Loucy (cell line): ENCODE data around the gene RTL3.

Source experiments
- H2AFZ ChIP-seq: fragments of 200-600 bp; sonication (generic); 2 replicates; pipeline ENCODE4 v1.6.0; 2016; ENCODE audit warnings: antibody characterized with exemption, mild to moderate bottlenecking, low read length, moderate library complexity
- H3F3A ChIP-seq: fragments of 200-600 bp; 2 replicates; pipeline ENCODE4 v1.6.0; 2016; ENCODE audit warnings: antibody characterized with exemption, low read depth, mild to moderate bottlenecking
- H3K27me3 ChIP-seq: fragments of 200-600 bp; sonication (generic); 2 replicates; pipeline ENCODE4 v1.6.1; 2014; ENCODE audit warnings: low read length, mild to moderate bottlenecking; ENCODE audit not compliant: insufficient read depth, poor library complexity, severe bottlenecking
- H3K36me3 ChIP-seq: fragments of 200-600 bp; sonication (generic); 2 replicates; pipeline ENCODE4 v1.6.1; 2016; ENCODE audit warnings: low read length; ENCODE audit not compliant: insufficient read depth
- H3K4me1 ChIP-seq: fragments of 200-600 bp; sonication (generic); 2 replicates; pipeline ENCODE4 v1.5.1; 2014; ENCODE audit warnings: low read length, mild to moderate bottlenecking; ENCODE audit not compliant: insufficient read depth, poor library complexity, severe bottlenecking
- H3K4me2 ChIP-seq: fragments of 200-600 bp; sonication (generic); 2 replicates; pipeline ENCODE4 v1.6.0; 2014; ENCODE audit warnings: antibody characterized with exemption, low read length, low read depth, mild to moderate bottlenecking; ENCODE audit not compliant: poor library complexity, severe bottlenecking
- H3K4me3 ChIP-seq: fragments of 200-600 bp; sonication (generic); 2 replicates; pipeline ENCODE4 v1.5.1; 2014; ENCODE audit warnings: low read length, mild to moderate bottlenecking, mixed read lengths; ENCODE audit not compliant: poor library complexity, severe bottlenecking
- H3K79me2 ChIP-seq: fragments of 200-600 bp; sonication (generic); 2 replicates; pipeline ENCODE4 v1.6.1; 2014; ENCODE audit warnings: low read length; ENCODE audit not compliant: insufficient read depth
- H3K9ac ChIP-seq: fragments of 200-600 bp; sonication (generic); 2 replicates; pipeline ENCODE4 v1.6.0; 2014; ENCODE audit warnings: mild to moderate bottlenecking, low read depth, low read length, moderate library complexity; ENCODE audit not compliant: poor library complexity, severe bottlenecking
- H3K9me2 ChIP-seq: fragments of 200-600 bp; sonication (generic); replicated peaks from 2 replicates; pipeline ENCODE4 v1.6.1; 2016; ENCODE audit warnings: low read depth, low read length, mixed read lengths
- H3K9me3 ChIP-seq: fragments of 200-600 bp; sonication (generic); 2 replicates; pipeline ENCODE4 v1.6.1; 2014; ENCODE audit warnings: mild to moderate bottlenecking, antibody characterized with exemption, low read length, low read depth; ENCODE audit not compliant: insufficient read depth
- H4K20me1 ChIP-seq: fragments of 200-600 bp; sonication (generic); 2 replicates; pipeline ENCODE4 v1.6.0; 2014; ENCODE audit warnings: antibody characterized with exemption, low read length, mild to moderate bottlenecking; ENCODE audit not compliant: insufficient read depth, poor library complexity, severe bottlenecking
- EZH2phosphoT487 ChIP-seq: fragments of 200-600 bp; IDR thresholded peaks from 2 replicates; pipeline ENCODE4 v1.6.1; 2018; ENCODE audit warnings: antibody characterized with exemption, mild to moderate bottlenecking, moderate library complexity, borderline replicate concordance
- TF ChIP-seq, protein P1 (sequence below): fragments of 200-600 bp; sonication (generic); conservative IDR thresholded peaks from 2 replicates; pipeline ENCODE4 v1.5.1; 2014; ENCODE audit warnings: mild to moderate bottlenecking, antibody characterized with exemption, low read length

Gene RTL3

DNA sequence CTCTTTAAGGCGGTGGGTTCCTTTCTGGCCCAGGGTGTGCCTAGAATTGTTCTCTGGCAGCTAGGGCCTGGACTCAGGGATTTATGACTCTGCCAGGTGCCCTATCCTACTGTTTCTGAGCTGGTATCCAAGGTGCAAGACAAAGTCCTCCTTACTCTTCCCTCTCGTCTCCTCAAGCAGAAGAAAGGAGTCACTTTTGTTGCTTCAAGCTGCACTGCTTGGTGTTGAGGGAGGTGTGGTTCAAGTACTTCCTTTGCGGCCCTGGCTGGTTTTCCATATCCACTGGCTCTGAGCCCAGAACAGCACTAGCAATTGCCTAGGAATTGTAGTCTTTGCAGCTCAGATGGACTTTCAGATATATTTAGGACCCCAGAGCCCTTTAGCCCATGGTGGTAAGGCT is 39.3 kb downstream of the RTL3 start:
- no peak overlapping the region for H3K4me2 ChIP-seq
- TF ChIP-seq, protein P1, sequence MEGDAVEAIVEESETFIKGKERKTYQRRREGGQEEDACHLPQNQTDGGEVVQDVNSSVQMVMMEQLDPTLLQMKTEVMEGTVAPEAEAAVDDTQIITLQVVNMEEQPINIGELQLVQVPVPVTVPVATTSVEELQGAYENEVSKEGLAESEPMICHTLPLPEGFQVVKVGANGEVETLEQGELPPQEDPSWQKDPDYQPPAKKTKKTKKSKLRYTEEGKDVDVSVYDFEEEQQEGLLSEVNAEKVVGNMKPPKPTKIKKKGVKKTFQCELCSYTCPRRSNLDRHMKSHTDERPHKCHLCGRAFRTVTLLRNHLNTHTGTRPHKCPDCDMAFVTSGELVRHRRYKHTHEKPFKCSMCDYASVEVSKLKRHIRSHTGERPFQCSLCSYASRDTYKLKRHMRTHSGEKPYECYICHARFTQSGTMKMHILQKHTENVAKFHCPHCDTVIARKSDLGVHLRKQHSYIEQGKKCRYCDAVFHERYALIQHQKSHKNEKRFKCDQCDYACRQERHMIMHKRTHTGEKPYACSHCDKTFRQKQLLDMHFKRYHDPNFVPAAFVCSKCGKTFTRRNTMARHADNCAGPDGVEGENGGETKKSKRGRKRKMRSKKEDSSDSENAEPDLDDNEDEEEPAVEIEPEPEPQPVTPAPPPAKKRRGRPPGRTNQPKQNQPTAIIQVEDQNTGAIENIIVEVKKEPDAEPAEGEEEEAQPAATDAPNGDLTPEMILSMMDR: no peak
- no peak for TF ChIP-seq EZH2phosphoT487
- no peaks in the 10 kb centered on the region for H3F3A ChIP-seq
- no peaks in the 10 kb centered on the region for H3K9me2 ChIP-seq
- H4K20me1 ChIP-seq: no peaks in the 10 kb centered on the region
- no peak overlapping the region for H2AFZ ChIP-seq
- H3K27me3 ChIP-seq: no peaks in the 10 kb centered on the region
- H3K9me3 ChIP-seq: no peaks in the 10 kb centered on the region
- H3K4me3 ChIP-seq: no peak overlapping the region
- H3K9ac ChIP-seq: no peak overlapping the region
- no peaks in the 10 kb centered on the region for H3K79me2 ChIP-seq
- no peaks in the 10 kb centered on the region for H3K36me3 ChIP-seq
- peaks cover 13% of the 10 kb centered on the region for H3K4me1 ChIP-seq

DNA sequence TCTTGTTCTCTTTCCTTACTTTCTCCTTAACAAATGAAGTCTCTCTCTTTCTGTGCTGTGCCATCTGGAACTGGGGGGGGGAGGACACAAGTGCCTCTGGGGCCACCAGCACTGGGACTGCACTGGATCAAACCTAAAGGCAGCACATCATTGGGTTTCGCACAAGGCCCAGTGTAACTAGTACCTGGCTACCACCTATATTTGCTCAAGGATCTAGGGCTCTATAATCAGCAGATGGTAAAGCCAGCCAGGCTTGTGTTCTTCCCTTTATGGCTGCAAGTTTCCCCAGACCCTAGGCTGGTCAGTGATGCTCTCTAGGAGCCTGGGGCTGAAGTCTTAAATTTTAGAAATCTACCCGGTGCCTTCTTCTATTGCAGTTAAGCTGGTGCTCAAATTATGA is 40.1 kb downstream of the RTL3 start:
- Histone ChIP-seq H3K9me2 (no peaks in the 10 kb centered on the region), H3F3A (no peaks in the 10 kb centered on the region), H3K27me3 (no peaks in the 10 kb centered on the region), H4K20me1 (no peaks in the 10 kb centered on the region), H2AFZ (no peak overlapping the region), H3K4me2 (no peak overlapping the region), H3K79me2 (no peaks in the 10 kb centered on the region), H3K4me1 (peaks cover 7% of the 10 kb centered on the region), H3K4me3 (no peak overlapping the region), H3K9ac (no peak overlapping the region), H3K9me3 (no peaks in the 10 kb centered on the region), H3K36me3 (no peaks in the 10 kb centered on the region)
- no peak for TF ChIP-seq EZH2phosphoT487
- TF ChIP-seq, protein P1: no peak

DNA sequence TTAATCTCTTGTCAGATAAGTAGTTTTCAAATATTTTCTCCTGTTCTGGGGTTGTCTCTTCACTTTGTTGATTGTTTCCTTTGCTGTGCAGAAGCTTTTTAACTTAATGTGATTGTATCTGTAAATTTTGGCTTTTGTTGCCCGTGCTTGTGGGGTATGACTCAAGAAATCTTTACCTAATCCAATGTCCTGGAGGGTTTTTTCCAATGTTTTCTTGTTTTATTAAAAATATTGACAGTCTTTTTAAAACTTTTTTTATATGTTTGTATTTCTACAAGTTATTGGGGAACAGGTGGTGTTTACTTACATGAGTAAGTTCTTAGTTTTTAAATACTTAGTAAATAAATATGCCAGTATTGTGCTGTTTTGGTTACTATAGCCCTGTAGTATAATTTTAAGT is 44.9 kb downstream of the RTL3 start:
- H3K27me3 ChIP-seq: no peaks in the 10 kb centered on the region
- no peak for TF ChIP-seq EZH2phosphoT487
- TF ChIP-seq, protein P1: no peak
- H3K4me2 ChIP-seq: no peak overlapping the region
- no peaks in the 10 kb centered on the region for H3K9me2 ChIP-seq
- no peaks in the 10 kb centered on the region for H4K20me1 ChIP-seq
- H2AFZ ChIP-seq: no peak overlapping the region
- H3K9me3 ChIP-seq: no peaks in the 10 kb centered on the region
- H3K36me3 ChIP-seq: no peaks in the 10 kb centered on the region
- H3K4me3 ChIP-seq: no peak overlapping the region
- H3K79me2 ChIP-seq: no peaks in the 10 kb centered on the region
- no peak overlapping the region for H3K9ac ChIP-seq
- peaks cover 7% of the 10 kb centered on the region for H3K4me1 ChIP-seq
- H3F3A ChIP-seq: no peaks in the 10 kb centered on the region
